Measurements from ENCODE around the gene MAD1L1.
"Not testable (repeated sequence)": the region's sequence is repeated elsewhere in the genome, so short reads cannot be mapped to it uniquely, and the experiment has no call there.

MAD1L1 gene

DNA sequence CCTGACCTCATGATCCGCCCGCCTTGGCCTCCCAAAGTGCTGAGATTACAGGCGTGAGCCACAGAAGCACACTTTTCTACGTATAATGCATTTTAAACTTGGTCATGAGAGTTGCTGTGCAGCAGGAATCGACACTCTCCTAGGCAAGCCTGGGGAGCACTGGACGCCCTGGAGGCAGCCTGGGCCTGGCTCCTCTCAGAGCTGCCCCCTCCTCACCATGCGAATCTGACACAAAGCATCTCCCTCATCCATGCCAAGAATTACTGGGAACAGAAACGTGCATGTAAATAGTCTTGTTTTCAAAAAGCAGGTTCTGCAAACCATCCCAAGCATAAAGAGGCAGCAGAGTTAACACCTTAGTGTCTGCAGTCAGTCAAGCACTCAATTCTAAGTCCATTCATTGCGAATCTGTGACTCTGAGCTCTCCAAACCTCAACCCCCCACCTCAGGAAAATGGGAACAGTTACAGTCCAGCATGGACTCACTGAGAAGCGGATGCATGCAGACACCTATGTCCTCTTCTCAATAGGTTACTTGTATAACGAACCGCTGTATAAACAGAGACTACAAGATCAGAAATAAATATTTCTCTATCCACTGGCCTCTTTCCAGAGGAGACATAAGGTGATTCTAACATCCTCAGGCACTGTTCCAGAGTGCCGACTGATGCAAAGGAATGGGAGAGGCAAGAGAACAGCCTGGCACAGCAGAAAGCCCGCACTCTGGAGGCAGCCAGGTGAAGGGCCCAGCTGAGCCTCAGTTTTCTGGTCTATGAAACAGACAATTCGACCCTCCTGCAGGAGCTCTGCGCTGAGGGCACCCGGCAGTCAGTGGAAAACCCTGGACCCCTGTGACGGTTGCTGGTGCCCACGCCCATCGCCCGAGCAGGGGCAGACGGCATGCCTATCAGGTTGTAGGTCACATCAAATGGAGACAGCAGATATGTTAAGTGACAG lies 68.9 kb downstream of the MAD1L1 start:
- Histone ChIP-seq H3K9me3 (ENCODE audit: control insufficient read depth, insufficient read depth, low read length) (no peaks in the 10 kb centered on the region), H3K4me3 (ENCODE audit: low read depth, low read length) (no peak overlapping the region), H3K9ac (ENCODE audit: low read depth, low read length) (no peak overlapping the region), H3K36me3 (ENCODE audit: control insufficient read depth, insufficient read depth, low read length) (peaks cover 13% of the 10 kb centered on the region), H3K4me1 (ENCODE audit: control insufficient read depth, insufficient read depth, low read length) (no peaks in the 10 kb centered on the region), H3K27me3 (ENCODE audit: control insufficient read depth, insufficient read depth, low read length) (no peaks in the 10 kb centered on the region)

DNA sequence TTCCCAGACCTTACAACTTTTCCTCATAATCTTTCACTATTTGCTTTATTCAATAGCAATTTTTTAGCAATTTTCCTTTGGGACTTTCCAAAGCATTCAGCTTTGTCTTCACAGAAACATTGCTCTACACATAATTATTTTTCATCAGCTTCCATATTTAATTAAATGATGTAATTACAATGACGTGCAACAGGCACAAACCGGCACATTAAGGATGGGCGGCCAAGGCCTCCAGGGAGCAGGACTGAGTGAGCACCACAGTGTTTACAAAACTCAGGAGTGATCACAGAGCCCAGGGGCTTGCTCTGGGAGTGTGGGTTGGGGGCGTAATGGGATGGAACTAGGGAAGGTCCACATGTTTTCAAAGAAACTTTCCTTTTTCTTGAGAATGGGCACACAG lies 69.8 kb downstream of the MAD1L1 start:
- H3K4me3 ChIP-seq (ENCODE audit: low read depth, low read length) = no peak overlapping the region
- no peaks in the 10 kb centered on the region for H3K4me1 ChIP-seq (ENCODE audit: control insufficient read depth, insufficient read depth, low read length)
- H3K9me3 ChIP-seq (ENCODE audit: control insufficient read depth, insufficient read depth, low read length) = no peaks in the 10 kb centered on the region
- H3K9ac ChIP-seq (ENCODE audit: low read depth, low read length) = no peak overlapping the region
- H3K27me3 ChIP-seq (ENCODE audit: control insufficient read depth, insufficient read depth, low read length) = no peaks in the 10 kb centered on the region
- peaks cover 16% of the 10 kb centered on the region for H3K36me3 ChIP-seq (ENCODE audit: control insufficient read depth, insufficient read depth, low read length)

DNA sequence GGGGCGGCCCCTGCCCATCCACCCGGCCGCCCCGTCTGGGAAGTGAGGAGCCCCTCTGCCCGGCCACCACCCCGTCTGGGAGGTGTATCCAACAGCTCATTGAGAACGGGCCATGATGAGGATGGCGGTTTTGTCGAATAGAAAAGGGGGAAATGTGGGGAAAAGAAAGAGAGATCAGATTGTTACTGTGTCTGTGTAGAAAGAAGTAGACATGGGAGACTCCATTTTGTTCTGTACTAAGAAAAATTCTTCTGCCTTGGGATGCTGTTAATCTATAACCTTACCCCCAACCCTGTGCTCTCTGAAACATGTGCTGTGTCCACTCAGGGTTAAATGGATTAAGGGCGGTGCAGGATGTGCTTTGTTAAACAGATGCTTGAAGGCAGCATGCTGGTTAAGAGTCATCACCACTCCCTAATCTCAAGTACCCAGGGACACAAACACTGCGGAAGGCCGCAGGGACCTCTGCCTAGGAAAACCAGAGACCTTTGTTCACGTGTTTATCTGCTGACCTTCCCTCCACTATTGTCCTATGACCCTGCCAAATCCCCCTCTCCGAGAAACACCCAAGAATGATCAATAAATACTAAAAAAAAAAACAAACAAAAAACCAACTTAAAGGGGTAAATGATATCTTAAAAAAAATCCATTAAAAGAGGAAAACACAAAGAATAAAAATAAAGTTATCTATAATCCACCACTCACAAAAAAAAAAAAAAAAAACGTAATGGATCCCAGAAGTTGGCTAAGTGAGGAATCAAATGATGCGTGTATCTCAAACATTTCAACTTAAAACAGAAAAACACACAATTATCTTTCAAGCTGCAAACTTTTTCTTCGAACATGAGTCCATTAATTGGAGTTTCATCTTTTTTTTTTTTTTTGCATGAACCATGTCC lies 70.5 kb downstream of the MAD1L1 start:
- H3K9ac ChIP-seq (ENCODE audit: low read depth, low read length) = not testable (repeated sequence)

DNA sequence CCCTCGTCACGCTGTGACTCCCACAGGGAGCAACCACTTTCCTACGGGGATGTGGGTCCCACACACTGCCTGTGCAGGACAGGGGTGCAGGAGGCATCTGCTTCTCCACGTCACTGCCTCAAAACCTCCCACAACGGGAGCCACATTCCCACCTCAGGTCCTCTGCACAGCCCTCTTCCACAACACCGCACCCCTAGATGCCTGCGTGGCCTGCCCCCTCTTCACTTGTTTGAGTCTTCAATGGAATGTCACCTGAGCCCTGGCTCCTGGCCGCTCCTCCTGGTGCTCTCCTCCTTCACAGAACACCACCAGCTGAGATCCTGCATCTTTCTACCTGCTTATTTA lies 73.6 kb downstream of the MAD1L1 start:
- Histone ChIP-seq H3K9me3 (ENCODE audit: control insufficient read depth, insufficient read depth, low read length) (no peaks in the 10 kb centered on the region), H3K36me3 (ENCODE audit: control insufficient read depth, insufficient read depth, low read length) (peaks cover 7% of the 10 kb centered on the region), H3K27me3 (ENCODE audit: control insufficient read depth, insufficient read depth, low read length) (no peaks in the 10 kb centered on the region), H3K9ac (ENCODE audit: low read depth, low read length) (no peak overlapping the region), H3K4me3 (ENCODE audit: low read depth, low read length) (no peak overlapping the region), H3K4me1 (ENCODE audit: control insufficient read depth, insufficient read depth, low read length) (no peaks in the 10 kb centered on the region)

More for the DNA sequence above, 70.5 kb downstream of the MAD1L1 start:
- not testable (repeated sequence) for H3K9me3 ChIP-seq (ENCODE audit: control insufficient read depth, insufficient read depth, low read length); H3K4me1 ChIP-seq (ENCODE audit: control insufficient read depth, insufficient read depth, low read length); H3K4me3 ChIP-seq (ENCODE audit: low read depth, low read length); H3K27me3 ChIP-seq (ENCODE audit: control insufficient read depth, insufficient read depth, low read length)
- H3K36me3 ChIP-seq (ENCODE audit: control insufficient read depth, insufficient read depth, low read length) = peaks cover 16% of the 10 kb centered on the region

DNA sequence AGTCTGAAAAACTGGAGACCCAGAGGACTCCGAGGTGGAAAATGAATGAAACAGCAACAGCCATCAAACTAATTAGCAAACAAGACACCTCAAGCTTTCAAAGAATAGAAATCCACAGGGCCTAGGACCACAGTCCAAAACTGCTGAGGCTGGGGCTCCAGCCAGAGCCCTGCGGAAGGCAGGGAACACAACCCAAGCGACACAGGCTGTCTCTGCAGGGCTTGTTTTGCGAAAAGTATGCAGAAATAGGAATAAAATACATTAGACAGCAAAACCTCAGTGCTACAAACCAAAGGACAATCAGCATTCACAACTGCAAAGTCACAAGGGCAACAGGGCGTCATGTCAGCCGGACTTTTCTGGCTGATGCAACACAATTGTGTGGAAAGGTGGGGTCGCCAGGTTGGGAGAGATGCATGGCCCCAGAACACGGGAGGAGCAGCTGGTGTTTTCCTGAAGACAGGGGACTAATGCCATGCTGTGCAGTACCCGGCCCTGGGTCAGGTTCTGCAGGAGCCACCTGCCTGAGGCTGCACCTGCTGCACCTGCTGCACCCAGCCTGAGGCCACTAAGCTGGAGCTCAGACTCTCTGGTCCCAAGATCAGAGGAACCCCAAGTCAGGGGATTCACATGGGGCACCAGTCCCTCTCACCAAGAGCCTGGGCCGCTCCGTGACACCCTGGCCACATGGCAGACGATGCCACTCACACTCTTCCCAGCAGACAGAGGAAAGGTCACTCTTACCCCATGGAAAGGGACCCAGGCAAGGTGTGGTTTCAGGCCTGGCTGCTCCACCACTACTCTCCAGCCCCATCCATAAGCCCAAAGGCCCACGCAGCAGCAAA lies 74.2 kb downstream of the MAD1L1 start:
- Histone ChIP-seq H3K4me1 (ENCODE audit: control insufficient read depth, insufficient read depth, low read length) (no peaks in the 10 kb centered on the region), H3K27me3 (ENCODE audit: control insufficient read depth, insufficient read depth, low read length) (no peaks in the 10 kb centered on the region), H3K36me3 (ENCODE audit: control insufficient read depth, insufficient read depth, low read length) (peaks cover 3% of the 10 kb centered on the region), H3K9ac (ENCODE audit: low read depth, low read length) (no peak overlapping the region), H3K4me3 (ENCODE audit: low read depth, low read length) (no peak overlapping the region), H3K9me3 (ENCODE audit: control insufficient read depth, insufficient read depth, low read length) (no peaks in the 10 kb centered on the region)

DNA sequence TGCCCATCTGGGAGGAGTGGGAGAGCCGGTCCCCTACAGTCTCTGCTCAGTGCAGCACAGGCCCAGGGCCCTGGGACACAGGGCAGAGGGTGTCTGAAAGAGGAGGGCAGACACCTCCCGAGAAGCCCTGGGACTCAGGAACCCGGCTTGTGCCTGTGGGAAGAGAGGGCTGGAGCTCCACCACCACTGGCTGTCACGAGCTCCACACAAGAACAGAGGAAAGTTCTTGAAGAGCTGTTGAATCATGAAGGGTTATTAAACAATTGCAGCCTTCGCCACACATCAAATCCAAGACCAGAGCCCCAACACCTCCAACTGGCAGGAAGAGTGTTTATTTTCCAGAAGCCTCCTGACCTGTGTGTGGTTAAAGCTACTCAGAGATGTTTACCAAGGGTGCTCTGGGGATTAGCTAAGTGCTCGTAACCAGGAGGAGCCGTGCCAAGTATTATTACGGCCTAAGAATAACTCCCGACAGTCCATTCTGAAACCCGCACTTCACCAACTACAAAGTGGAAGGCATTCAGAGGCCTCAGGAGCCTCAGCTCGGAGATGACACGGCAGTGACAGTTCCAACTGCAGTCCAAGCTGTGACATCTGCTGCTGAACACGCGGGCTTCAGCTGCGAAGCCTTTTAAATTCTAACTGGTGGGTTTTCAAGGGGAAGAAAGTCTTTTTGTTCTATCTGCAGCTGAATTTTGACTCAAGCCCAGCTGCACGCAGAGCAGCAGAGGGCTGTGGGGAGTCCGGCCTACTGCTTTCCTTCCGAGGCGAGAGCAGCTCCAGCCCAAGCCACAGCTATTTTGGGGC lies 75.1 kb downstream of the MAD1L1 start:
- Histone ChIP-seq H3K9me3 (ENCODE audit: control insufficient read depth, insufficient read depth, low read length) (no peaks in the 10 kb centered on the region), H3K4me1 (ENCODE audit: control insufficient read depth, insufficient read depth, low read length) (no peaks in the 10 kb centered on the region), H3K27me3 (ENCODE audit: control insufficient read depth, insufficient read depth, low read length) (no peaks in the 10 kb centered on the region), H3K4me3 (ENCODE audit: low read depth, low read length) (no peak overlapping the region), H3K9ac (ENCODE audit: low read depth, low read length) (no peak overlapping the region), H3K36me3 (ENCODE audit: control insufficient read depth, insufficient read depth, low read length) (peaks cover 3% of the 10 kb centered on the region)

DNA sequence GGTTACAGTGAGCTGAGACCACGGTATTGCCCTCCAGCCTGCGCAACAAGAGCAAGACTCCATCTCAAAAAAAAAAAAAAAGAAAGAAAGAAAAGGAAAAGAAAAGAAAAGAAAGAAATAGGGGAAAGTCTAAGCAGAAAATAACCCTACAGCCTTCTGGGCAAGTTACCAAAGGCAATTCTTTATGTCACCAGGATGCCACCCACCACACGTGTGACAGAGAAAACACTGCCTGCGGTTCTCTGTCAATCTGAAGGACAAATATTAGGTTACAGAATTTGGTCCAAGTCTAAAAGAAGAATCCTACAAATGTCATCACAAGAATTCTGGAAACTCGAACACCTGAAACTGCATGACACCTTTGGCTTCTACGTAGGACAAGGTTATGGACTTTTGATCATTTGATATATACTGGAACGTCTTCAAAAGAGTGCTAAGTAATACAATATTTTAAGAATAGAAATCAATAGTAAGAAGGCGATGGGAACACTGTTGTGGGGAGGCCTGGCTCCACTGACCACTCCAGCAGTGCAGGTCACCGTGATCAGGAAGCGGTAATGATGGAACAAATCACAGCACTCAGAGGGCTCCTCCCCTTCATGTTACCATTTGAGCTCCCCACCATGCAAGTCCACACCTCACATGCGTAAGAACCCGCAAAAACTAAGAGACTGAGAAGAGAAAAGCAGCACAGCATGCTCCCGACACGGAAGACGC lies 75.8 kb downstream of the MAD1L1 start:
- no peaks in the 10 kb centered on the region for H3K4me1 ChIP-seq (ENCODE audit: control insufficient read depth, insufficient read depth, low read length)
- H3K27me3 ChIP-seq (ENCODE audit: control insufficient read depth, insufficient read depth, low read length) = no peaks in the 10 kb centered on the region
- H3K9me3 ChIP-seq (ENCODE audit: control insufficient read depth, insufficient read depth, low read length) = no peaks in the 10 kb centered on the region
- H3K9ac ChIP-seq (ENCODE audit: low read depth, low read length) = no peak overlapping the region
- no peak overlapping the region for H3K4me3 ChIP-seq (ENCODE audit: low read depth, low read length)
- H3K36me3 ChIP-seq (ENCODE audit: control insufficient read depth, insufficient read depth, low read length) = peaks cover 5% of the 10 kb centered on the region

DNA sequence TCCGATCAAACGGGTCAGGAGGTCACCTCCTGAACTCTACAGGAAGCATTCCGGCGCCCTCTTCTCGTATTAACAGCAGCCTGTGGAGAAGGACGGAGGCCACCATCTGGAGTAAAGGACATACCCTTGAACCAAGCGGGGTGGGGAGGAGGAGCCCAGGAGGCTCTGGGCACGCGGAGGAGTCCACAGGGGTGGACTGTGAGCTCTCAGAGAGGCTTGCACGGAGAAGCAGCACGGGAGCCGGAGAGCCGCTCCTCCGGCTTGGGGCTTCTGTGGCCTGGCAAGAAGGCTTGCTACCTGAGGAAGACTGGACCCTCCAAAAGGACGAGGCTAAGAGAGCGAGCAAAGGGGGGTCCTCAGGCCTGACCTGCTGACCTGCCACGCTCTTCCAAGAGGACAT lies 77.9 kb downstream of the MAD1L1 start:
- H3K36me3 ChIP-seq (ENCODE audit: control insufficient read depth, insufficient read depth, low read length) = peaks cover 5% of the 10 kb centered on the region
- H3K4me3 ChIP-seq (ENCODE audit: low read depth, low read length) = no peak overlapping the region
- H3K9me3 ChIP-seq (ENCODE audit: control insufficient read depth, insufficient read depth, low read length) = no peaks in the 10 kb centered on the region
- H3K4me1 ChIP-seq (ENCODE audit: control insufficient read depth, insufficient read depth, low read length) = no peaks in the 10 kb centered on the region
- no peak overlapping the region for H3K9ac ChIP-seq (ENCODE audit: low read depth, low read length)
- H3K27me3 ChIP-seq (ENCODE audit: control insufficient read depth, insufficient read depth, low read length) = no peaks in the 10 kb centered on the region

DNA sequence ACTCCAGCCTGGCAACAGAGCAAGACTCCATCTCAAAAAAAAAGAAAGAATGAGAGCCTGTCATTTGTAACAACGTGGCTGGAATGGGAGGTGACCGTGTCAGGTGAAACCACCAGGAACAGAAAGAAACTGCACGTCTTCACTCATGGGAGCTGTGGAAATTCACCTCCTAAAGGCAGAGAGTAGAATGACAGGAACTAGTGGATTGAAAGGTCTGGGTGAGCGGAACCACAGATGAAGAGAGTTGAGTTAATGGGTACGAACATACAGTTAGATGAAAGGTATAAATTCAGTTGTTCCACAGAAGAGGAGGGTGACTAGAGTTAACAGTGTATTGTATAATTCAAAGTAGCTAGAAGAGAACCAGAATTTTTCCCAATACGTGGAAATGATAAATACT lies 78.6 kb downstream of the MAD1L1 start:
- H3K4me3 ChIP-seq (ENCODE audit: low read depth, low read length) = no peak overlapping the region
- no peaks in the 10 kb centered on the region for H3K4me1 ChIP-seq (ENCODE audit: control insufficient read depth, insufficient read depth, low read length)
- H3K36me3 ChIP-seq (ENCODE audit: control insufficient read depth, insufficient read depth, low read length) = peaks cover 5% of the 10 kb centered on the region
- no peak overlapping the region for H3K9ac ChIP-seq (ENCODE audit: low read depth, low read length)
- H3K9me3 ChIP-seq (ENCODE audit: control insufficient read depth, insufficient read depth, low read length) = no peaks in the 10 kb centered on the region
- no peaks in the 10 kb centered on the region for H3K27me3 ChIP-seq (ENCODE audit: control insufficient read depth, insufficient read depth, low read length)

DNA sequence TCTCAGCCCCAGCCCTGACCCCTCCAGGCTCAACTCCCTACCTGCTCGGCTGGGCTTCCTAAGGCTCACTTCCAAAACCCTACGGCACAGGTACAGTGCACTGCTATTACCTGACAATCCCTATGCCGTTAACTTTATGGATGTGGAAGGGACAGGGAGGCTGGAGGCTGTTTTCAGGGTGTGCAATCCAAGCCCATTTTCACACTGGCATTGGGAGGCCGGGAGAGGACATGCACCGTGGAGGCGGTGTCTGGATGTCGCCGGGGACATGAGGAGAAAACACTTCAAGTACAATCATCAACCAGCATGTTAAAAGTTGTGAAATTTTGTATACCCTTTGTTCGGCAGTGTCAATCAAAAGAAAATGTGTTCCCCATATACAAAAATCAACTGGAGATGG lies 80.1 kb downstream of the MAD1L1 start:
- no peak overlapping the region for H3K4me3 ChIP-seq (ENCODE audit: low read depth, low read length)
- H3K9me3 ChIP-seq (ENCODE audit: control insufficient read depth, insufficient read depth, low read length) = no peaks in the 10 kb centered on the region
- no peaks in the 10 kb centered on the region for H3K27me3 ChIP-seq (ENCODE audit: control insufficient read depth, insufficient read depth, low read length)
- H3K36me3 ChIP-seq (ENCODE audit: control insufficient read depth, insufficient read depth, low read length) = peaks cover 2% of the 10 kb centered on the region
- no peak overlapping the region for H3K9ac ChIP-seq (ENCODE audit: low read depth, low read length)
- H3K4me1 ChIP-seq (ENCODE audit: control insufficient read depth, insufficient read depth, low read length) = no peaks in the 10 kb centered on the region
